NCI-H526 (cell line): ENCODE measurements around the gene RPS6KA5.
"Not testable (repeated sequence)": the region's sequence is repeated elsewhere in the genome, so short reads cannot be mapped to it uniquely, and the experiment has no call there.

ENCODE experiments used
- DNase-seq, 2 experiments: peaks; one replicate each; lab custom pipeline; 2025; lab: John Stamatoyannopoulos, UW

RPS6KA5 gene

GRCh38 chr14:91060351-91061055 lies at the start of gene RPS6KA5:
Gene RPS6KA5, minus strand, starts transcription at chr14:91060641. Its CDS starts 207 bp downstream, at chr14:91060434.
- peak; percentile 100 for DNase-seq

GRCh38 chr14:91108941-91109611 lies 48.6 kb upstream of the RPS6KA5 start:
- no peak for DNase-seq

- no peak for DNase-seq
Measured at GRCh38 chr14:91103116-91103515, 42.7 kb upstream of the RPS6KA5 start.

- DNase-seq: no peak
Measured at GRCh38 chr14:91100102-91100501, 39.7 kb upstream of the RPS6KA5 start.

GRCh38 chr14:91098591-91098990 lies 38.1 kb upstream of the RPS6KA5 start:
- DNase-seq: no peak

- DNase-seq: not testable (repeated sequence)
Measured at GRCh38 chr14:91097657-91098056, 37.2 kb upstream of the RPS6KA5 start.

GRCh38 chr14:91095178-91095577 lies 34.7 kb upstream of the RPS6KA5 start:
- DNase-seq: no peak

- DNase-seq: no peak
Measured at GRCh38 chr14:91094772-91095171, 34.3 kb upstream of the RPS6KA5 start.

GRCh38 chr14:91093743-91094472 lies 33.5 kb upstream of the RPS6KA5 start:
- not testable (repeated sequence) for DNase-seq

GRCh38 chr14:91092073-91092472 lies 31.6 kb upstream of the RPS6KA5 start:
- DNase-seq: no peak

- no peak for DNase-seq
Measured at GRCh38 chr14:91090743-91091142, 30.3 kb upstream of the RPS6KA5 start.

- no peak for DNase-seq
Measured at GRCh38 chr14:91089958-91090535, 29.6 kb upstream of the RPS6KA5 start.

GRCh38 chr14:91088585-91089235 lies 28.3 kb upstream of the RPS6KA5 start:
- DNase-seq: no peak

- not testable (repeated sequence) for DNase-seq
Measured at GRCh38 chr14:91087470-91087869, 27.0 kb upstream of the RPS6KA5 start.

- no peak for DNase-seq
Measured at GRCh38 chr14:91084516-91084915, 24.1 kb upstream of the RPS6KA5 start.

- no peak for DNase-seq
Measured at GRCh38 chr14:91082282-91082681, 21.8 kb upstream of the RPS6KA5 start.

- no peak for DNase-seq
Measured at GRCh38 chr14:91080071-91080470, 19.6 kb upstream of the RPS6KA5 start.

- DNase-seq: no peak
Measured at GRCh38 chr14:91078095-91078737, 17.8 kb upstream of the RPS6KA5 start.

- DNase-seq: no peak
Measured at GRCh38 chr14:91075553-91075952, 15.1 kb upstream of the RPS6KA5 start.

- DNase-seq: no peak
Measured at GRCh38 chr14:91070572-91070971, 10.1 kb upstream of the RPS6KA5 start.

GRCh38 chr14:91068642-91069041 lies 8.2 kb upstream of the RPS6KA5 start:
- DNase-seq: no peak
